Hematopoietic multipotent progenitor cell treated with erythropoietin and hydrocortisone succinate and interleukin-3 and kit ligand, for 8 days (in vitro differentiated cells): Measurements from ENCODE around the gene KLF6.
"Not testable (repeated sequence)": the region's sequence is repeated elsewhere in the genome, so short reads cannot be mapped to it uniquely, and the experiment has no call there.

Source experiments
- DNase-seq: peaks from one replicate; pipeline ENCODE4 v3.0.0-alpha.2; 2015

The KLF6 gene

GRCh38 chr10:3755440-3756359, 29.3 kb downstream of the KLF6 start:
- DNase-seq: no peak

DNA sequence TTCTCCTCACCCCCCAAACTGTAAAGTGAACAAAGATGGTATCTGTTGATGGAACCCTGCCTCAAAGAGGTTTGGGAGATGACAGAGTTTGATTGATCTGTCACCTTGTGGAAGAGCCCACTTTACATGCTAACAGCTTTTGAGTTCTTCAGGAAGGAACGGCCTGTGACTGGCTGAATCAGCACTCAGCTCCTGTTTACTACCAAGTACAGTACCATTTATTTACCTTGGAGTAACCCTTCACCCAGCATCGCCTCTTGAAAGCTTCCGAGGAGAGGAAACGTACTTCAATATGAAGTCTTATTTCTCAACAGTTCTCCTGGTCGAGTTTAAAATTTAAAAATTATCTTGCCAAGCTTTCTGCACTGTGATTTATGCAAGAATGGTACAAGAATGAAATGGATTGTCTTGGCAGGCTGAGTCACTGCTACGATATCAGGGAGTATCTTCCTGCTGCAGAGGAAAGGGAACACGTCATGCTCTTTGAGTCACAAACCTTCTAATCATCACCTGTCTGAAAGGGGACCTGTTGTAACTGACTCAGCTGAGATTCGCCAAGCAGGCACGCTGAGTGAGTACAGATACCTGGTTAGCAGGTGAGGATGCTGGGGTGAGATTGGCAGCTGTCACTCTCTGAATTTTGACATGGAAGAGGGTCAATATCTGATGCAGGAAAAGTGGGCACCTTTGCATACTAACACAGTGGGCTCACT, 30.1 kb downstream of the KLF6 start:
- DNase-seq: no peak

DNA sequence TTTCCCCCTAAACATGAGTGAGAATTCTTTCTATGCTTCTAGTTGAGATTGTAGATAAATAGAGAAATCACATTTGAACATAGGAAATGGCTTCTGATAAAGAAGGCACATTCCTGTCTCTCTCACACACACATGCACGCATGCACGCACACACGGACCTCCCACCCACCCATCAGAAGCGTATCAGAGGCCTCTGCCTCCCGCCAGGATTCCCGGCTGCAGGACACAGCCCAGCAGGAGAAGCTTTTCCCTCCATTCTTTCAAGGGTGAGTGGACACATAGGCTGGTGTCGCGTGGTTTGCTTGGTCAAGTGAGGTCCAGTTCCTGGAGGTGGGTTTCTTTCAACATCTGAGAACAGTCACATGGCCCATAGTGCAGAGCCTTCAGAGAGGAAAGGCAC, 34.2 kb downstream of the KLF6 start:
- DNase-seq: no peak

- no peak for DNase-seq
Measured at GRCh38 chr10:3750006-3750816, 34.8 kb downstream of the KLF6 start.

DNA sequence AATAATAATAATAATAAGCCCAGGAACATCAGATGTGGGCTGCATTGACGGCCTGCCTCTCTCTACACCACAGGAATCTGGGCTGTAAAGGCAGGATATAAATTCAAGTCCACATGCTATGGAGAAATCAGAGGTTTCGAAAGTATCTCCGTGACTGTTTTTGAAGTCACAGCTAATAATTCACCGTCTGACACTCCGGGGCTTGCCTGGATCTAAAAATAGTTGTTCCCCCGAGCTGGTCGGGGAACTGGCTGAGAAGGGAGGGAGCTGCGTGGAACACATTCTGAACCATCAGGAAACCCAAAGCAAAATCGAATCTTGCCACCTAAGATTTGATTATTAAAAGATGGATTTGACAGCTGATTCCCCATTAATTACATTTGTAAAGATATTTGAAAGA, 35.4 kb downstream of the KLF6 start:
- DNase-seq: no peak

GRCh38 chr10:3749011-3749410, 36.0 kb downstream of the KLF6 start:
- DNase-seq: no peak

DNA sequence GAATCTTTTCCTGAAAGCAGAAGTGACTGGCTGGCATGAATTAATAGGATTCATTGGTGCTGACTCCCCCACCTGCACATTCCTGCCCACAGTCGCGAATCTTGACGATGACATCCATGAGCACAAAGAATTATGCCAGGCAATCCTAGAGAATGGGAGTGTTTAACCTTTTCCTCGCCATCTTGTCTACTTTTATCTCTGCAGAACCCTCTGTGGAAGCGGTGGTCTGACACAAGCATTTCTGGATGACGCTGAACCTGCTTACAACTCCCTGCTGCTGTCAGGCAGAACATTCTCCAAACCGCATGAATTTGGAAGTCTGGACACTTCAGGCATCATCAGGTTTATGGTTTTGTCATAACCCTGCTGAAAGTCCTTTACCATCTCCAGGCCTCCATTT, 36.5 kb downstream of the KLF6 start:
- no peak for DNase-seq

DNA sequence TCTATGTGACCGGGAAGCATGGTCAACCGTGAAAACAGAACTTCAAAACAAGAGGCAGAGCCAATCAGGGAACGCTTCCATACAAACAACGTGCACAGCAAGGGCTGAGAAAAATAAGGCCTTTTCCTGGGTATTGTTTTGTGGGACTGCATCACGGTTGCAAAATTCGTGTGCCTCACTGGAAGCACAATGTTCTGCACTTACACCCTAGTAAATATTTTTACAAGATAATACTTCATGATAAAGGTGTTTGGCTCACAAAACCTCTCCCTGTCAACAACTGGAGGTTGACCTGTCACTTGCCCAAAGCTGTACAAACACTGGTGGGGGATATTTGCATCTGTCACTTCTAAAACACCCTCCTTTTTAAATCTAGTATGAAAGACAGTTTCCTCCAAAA, 37.0 kb downstream of the KLF6 start:
- no peak for DNase-seq

DNA sequence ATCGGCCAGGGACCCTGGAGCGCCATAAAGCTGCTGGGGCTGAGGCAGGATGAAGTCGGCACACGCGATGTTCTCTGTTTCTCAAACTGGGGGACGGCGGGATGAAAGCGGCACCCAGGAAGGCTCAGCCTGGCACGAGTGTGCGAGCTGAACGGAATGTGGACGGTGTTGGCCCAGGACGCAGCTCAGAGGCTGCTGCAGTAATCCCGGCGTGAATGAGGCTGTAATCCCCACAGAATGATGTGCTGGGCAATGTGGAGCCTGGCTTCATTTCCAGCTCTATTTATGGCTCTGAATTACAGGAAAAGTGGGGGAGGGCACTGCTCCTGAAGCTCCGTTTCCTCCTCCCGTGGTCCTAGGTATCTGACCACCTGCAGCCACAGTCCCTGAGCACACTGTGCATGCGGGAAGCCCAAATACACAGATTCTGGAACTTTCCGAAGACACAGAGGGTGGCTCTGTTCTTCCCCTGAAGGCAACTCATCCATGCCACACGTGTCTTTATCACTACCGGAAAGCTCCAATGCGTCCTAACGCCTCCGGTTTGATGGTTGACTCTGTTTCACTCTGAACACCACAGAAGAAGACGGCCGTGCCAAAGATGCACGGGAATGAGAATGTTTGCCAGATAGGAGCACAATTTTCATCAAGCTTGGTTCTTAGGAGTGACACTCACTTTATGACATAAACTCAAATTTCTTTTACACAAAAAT, 37.6 kb downstream of the KLF6 start:
- DNase-seq: no peak

- DNase-seq: no peak
Measured at GRCh38 chr10:3746634-3747033, 38.4 kb downstream of the KLF6 start.

GRCh38 chr10:3745521-3745920, 39.5 kb downstream of the KLF6 start:
- no peak for DNase-seq

DNA sequence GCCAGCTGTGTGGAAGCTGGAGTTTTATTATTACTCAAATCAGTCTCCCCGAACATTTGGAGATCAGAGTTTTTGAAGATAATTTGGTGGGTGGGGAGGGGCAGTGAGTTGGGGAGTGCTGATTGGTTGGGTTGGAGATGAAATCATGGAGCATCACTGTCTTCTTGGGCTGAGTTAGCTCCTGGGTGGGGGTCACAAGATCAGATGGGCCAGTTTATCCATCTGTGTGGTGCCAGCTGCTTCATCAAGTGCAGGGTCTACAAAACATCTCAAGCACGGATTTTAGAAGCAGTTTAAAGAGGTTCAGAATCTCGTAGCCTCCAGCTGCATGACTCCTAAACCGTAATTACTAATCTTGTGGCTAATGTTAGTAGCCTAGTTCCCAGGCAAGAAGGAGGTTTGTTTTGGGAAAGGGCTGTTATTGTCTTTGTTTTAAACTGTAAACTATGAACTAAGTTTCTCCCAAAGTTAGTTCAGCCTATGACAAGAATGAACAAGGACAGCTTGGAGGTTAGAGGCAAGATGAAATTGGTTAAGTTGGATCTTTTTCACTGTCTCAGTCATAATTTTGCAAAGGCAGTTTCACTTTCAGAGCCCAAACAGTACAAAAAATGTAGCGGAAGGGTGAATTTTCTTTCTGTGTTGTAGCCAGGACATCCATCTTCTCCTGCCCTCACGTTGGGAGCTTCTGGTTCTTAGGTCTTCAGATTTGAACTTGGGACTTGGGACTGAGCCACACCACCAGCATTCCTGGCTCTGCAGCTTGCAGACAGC, 43.1 kb downstream of the KLF6 start:
- DNase-seq: no peak

DNA sequence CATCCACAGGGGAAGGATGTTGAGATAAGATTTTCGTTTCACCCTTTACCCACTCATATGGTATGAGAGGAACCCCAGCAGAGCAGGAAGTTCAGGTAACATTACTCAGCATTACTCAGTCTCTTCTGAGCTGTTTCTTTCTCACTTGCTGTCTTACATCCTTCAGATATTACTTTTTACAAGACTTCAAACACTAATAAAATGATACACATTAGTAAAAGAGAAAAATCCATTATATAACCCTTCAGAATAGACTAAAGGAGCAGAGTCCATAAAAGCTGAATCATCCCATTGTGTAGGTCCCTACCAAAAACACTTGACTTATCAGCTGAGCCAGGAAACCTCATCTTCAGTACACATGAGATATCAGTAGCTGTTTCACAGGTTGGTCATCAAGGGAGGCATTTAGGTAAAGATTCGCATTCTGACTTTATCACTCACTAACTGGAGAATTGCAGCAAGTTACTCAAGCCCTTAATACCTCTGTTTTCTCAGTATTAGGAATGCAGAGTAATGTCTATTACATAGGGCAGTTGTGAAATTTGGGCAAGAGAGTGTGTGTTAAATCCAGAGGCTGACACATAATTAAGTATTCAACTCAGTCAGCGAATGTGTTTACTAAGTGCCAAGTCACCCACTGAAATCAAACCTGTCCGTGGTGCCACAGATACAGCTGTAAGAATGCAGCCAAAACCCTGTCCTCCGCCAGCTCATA, 44.7 kb downstream of the KLF6 start:
- peak; percentile 69 for DNase-seq

DNA sequence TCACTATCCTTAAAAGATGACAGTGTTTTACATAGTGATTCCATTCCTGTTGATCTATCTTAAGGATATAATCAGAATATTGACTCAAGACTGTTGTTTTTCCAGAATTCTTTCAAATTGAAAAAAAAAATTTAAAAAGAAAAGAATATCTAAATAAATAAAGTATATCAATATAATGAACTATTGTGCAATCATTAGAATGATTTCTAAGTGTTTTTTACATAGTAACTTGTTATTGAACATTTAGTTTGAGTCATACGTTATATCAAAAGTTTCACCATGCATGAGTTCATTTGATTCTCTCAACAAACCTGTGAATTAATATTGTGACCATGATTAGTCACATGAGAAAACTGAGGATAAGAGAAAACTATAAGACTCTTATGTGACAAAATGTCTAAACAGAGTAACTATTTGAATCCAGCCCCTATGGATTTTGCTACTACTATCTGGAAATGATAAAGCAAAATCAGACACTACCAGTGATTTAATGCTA, 46.1 kb downstream of the KLF6 start:
- no peak for DNase-seq

- peak; percentile 17 for DNase-seq
Measured at GRCh38 chr10:3737864-3738263, 47.1 kb downstream of the KLF6 start.

DNA sequence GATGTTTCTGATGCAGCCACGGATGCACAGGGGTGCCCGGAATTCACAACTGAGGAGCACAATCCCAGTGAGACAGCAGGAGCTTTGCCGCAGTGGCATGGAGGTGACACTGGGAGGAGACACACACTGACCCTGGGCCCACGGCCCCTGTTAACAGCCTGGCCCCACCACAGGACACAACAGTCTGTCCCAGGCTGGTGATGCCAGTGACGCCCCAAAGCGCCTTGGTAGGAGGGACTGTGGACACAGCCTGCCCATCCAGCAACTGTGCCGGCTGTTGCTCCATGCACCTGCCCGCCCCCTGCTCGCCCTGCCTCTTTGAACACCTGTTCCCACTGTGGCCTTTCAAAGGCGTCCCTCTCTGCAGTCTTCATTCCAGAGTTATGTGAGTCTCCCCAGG, 49.8 kb downstream of the KLF6 start:
- DNase-seq: peak; percentile 5

DNA sequence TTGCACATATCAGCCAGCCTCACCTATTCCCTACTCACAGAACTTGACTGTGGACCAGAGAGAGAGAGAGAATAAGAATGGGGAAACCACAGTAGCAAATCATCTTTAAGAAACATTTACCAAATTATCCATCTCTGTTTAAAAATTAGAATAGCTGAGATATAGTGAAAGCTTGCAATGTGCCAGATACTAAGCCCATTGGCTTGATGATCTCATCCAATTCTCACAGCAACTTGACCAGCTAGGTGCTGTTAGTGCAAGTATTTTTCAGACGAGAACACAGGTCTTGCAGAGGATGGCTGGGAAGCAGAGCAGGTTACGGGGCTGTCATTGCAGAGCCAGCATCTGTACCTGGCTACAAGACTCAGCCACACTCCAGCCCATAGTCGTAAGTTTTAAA, 50.9 kb downstream of the KLF6 start:
- no peak for DNase-seq

DNA sequence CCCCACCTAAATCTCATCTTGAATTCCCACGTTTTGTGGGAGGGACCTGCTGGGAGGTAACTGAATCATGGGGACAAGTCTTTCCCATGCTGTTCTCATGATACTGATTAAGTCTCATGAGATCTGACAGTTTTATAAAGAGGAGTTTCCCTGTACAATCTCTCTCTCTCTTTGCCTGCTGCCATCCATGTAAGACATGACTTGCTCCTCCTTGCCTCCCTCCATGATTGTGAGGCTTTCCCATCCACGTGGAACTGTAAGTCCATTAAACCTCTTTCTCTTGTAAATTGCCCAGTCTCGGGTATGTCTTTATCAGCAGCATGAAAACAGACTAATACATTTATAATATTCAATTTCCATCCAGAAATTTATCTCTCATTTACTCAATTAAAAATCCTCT, 52.8 kb downstream of the KLF6 start:
- not testable (repeated sequence) for DNase-seq

- DNase-seq: no peak
Measured at GRCh38 chr10:3729397-3729976, 55.5 kb downstream of the KLF6 start.

DNA sequence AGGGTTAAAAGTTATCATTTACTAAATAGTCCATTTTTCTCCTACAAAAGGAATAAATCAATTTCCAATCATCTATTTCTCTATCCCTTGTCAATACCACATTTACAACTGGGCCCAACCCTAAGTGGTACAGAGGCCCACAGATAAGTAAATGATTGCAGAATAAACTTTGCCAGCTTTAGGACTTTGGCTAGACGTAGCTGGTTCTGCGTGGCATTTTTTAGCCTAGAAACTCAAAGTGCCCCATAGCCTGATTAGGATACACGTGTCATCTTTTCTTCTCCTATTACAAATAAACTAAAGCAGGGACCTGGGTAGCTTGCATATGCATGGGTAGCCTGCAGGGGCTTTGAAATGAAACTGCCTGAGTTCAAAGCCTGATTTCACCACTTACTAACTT, 56.4 kb downstream of the KLF6 start:
- no peak for DNase-seq

- no peak for DNase-seq
Measured at GRCh38 chr10:3727268-3727667, 57.7 kb downstream of the KLF6 start.
